ENCODE measurements around the gene DAB1. TPM values are rescaled to one million over a fixed set of nuclear protein-coding genes. Genes with fewer than 3 reads are reported as not detected.
"Not testable (repeated sequence)": the region's sequence is repeated elsewhere in the genome, so short reads cannot be mapped to it uniquely, and the experiment has no call there.

Gene DAB1
- total RNA-seq, 5 donors from 2014 or later (not counting 1 experiment from before 2014, with no cell fraction given) = 0.82 to 3.7 (median 1.5) TPM

GRCh38 chr1:57222801-57223200 is 201.1 kb downstream of the DAB1 start:
- POLR2A ChIA-PET = no interaction called here

GRCh38 chr1:57222307-57222706 is 201.6 kb downstream of the DAB1 start:
- peaks cover 0 to 4% (median 2%) of the 10 kb centered on the region in 3 donors for H3K9me3 Mint-ChIP-seq
- no peaks in the 10 kb centered on the region for H3K4me1 Mint-ChIP-seq
- Histone ChIP-seq H3K4me3 (ENCODE audit: control insufficient read depth in 1 of 2, extremely low read depth in 1 of 2, low read length in 1 of 2) (no peak overlapping the region), H3K4me1 (ENCODE audit: control insufficient read depth in 1 of 2, extremely low read depth in 1 of 2, insufficient read depth in 2 of 2, low read length in 2 of 2) (no peaks in the 10 kb centered on the region), H3K27ac (ENCODE audit: low read length) (no peak overlapping the region), H3K27me3 (replicated peaks in 1 of 2; ENCODE audit: control insufficient read depth in 2 of 2, extremely low read depth in 1 of 2, insufficient read depth in 2 of 2, low read length in 1 of 2) (no peaks in the 10 kb centered on the region), H3K9me3 (no peaks in the 10 kb centered on the region), H3K36me3 (ENCODE audit: control insufficient read depth in 2 of 2, extremely low read depth in 1 of 2, insufficient read depth in 1 of 2, low read length in 1 of 2) (no peaks in the 10 kb centered on the region)
- no peak for DNase-seq
- ChIA-PET POLR2A (no interaction called here), CTCF (interaction anchor here in 1 of 2 donors (0.5 kb wide), 1 partner anchor 12 kb away, joined by 3 read pairs; no protein-coding TSS in a partner anchor)
- H3K36me3 Mint-ChIP-seq = no peaks in the 10 kb centered on the region
- H3K27me3 Mint-ChIP-seq = no peaks in the 10 kb centered on the region
- H3K4me3 Mint-ChIP-seq = no peak overlapping the region
- ATAC-seq (replicated peaks in 1 of 4) = no peak
- H3K27ac Mint-ChIP-seq = no peak overlapping the region

More at GRCh38 chr1:57222801-57223200, 201.1 kb downstream of the DAB1 start:
- Mint-ChIP-seq H3K27ac (no peak overlapping the region), H3K9me3 (peaks cover 0 to 4% (median 2%) of the 10 kb centered on the region in 3 donors), H3K4me1 (no peaks in the 10 kb centered on the region), H3K36me3 (no peaks in the 10 kb centered on the region), H3K27me3 (no peaks in the 10 kb centered on the region), H3K4me3 (no peak overlapping the region)
- Histone ChIP-seq H3K4me1 (ENCODE audit: control insufficient read depth in 1 of 2, extremely low read depth in 1 of 2, insufficient read depth in 2 of 2, low read length in 2 of 2) (no peaks in the 10 kb centered on the region), H3K27me3 (replicated peaks in 1 of 2; ENCODE audit: control insufficient read depth in 2 of 2, extremely low read depth in 1 of 2, insufficient read depth in 2 of 2, low read length in 1 of 2) (no peaks in the 10 kb centered on the region), H3K27ac (ENCODE audit: low read length) (no peak overlapping the region), H3K36me3 (ENCODE audit: control insufficient read depth in 2 of 2, extremely low read depth in 1 of 2, insufficient read depth in 1 of 2, low read length in 1 of 2) (no peaks in the 10 kb centered on the region), H3K4me3 (ENCODE audit: control insufficient read depth in 1 of 2, extremely low read depth in 1 of 2, low read length in 1 of 2) (no peak overlapping the region), H3K9me3 (no peaks in the 10 kb centered on the region)
- CTCF ChIA-PET = no interaction called here
- ATAC-seq (replicated peaks in 1 of 4) (no peak), DNase-seq (no peak)
- 56% methylated on average over 1 of the region's 3 CpGs for WGBS (ENCODE audit: insufficient coverage)

- H3K4me3 Mint-ChIP-seq; DNase-seq; H3K9me3 Mint-ChIP-seq; H3K36me3 ChIP-seq (ENCODE audit: control insufficient read depth in 2 of 2, extremely low read depth in 1 of 2, insufficient read depth in 1 of 2, low read length in 1 of 2); H3K27ac ChIP-seq (ENCODE audit: low read length); H3K4me1 Mint-ChIP-seq; H3K27me3 Mint-ChIP-seq; POLR2A ChIA-PET; H3K9me3 ChIP-seq; H3K4me3 ChIP-seq (ENCODE audit: control insufficient read depth in 1 of 2, extremely low read depth in 1 of 2, low read length in 1 of 2); H3K27me3 ChIP-seq (replicated peaks in 1 of 2; ENCODE audit: control insufficient read depth in 2 of 2, extremely low read depth in 1 of 2, insufficient read depth in 2 of 2, low read length in 1 of 2); CTCF ChIA-PET; H3K27ac Mint-ChIP-seq; ATAC-seq (replicated peaks in 1 of 4); H3K36me3 Mint-ChIP-seq; H3K4me1 ChIP-seq (ENCODE audit: control insufficient read depth in 1 of 2, extremely low read depth in 1 of 2, insufficient read depth in 2 of 2, low read length in 2 of 2): not testable (repeated sequence)
- no CpG with 5 or more reads among the region's 2 CpGs for WGBS (ENCODE audit: insufficient coverage)
Measured at GRCh38 chr1:57220905-57221304, 203.0 kb downstream of the DAB1 start.

GRCh38 chr1:57218487-57219079 is 205.3 kb downstream of the DAB1 start:
- no CpG with 5 or more reads among the region's 6 CpGs for WGBS (ENCODE audit: insufficient coverage)
- no peaks in the 10 kb centered on the region for H3K9me3 ChIP-seq
- H3K27me3 ChIP-seq (replicated peaks in 1 of 2; ENCODE audit: control insufficient read depth in 2 of 2, extremely low read depth in 1 of 2, insufficient read depth in 2 of 2, low read length in 1 of 2) = no peaks in the 10 kb centered on the region
- Mint-ChIP-seq H3K36me3 (no peaks in the 10 kb centered on the region), H3K4me1 (no peaks in the 10 kb centered on the region), H3K9me3 (peaks cover 0 to 2% (median 0%) of the 10 kb centered on the region in 3 donors), H3K27me3 (no peaks in the 10 kb centered on the region), H3K27ac (no peak overlapping the region), H3K4me3 (no peak overlapping the region)
- H3K27ac ChIP-seq (ENCODE audit: low read length) = no peak overlapping the region
- POLR2A ChIA-PET = no interaction called here
- no peaks in the 10 kb centered on the region for H3K4me1 ChIP-seq (ENCODE audit: control insufficient read depth in 1 of 2, extremely low read depth in 1 of 2, insufficient read depth in 2 of 2, low read length in 2 of 2)
- H3K36me3 ChIP-seq (ENCODE audit: control insufficient read depth in 2 of 2, extremely low read depth in 1 of 2, insufficient read depth in 1 of 2, low read length in 1 of 2) = no peaks in the 10 kb centered on the region
- DNase-seq (no peak), ATAC-seq (replicated peaks in 1 of 4) (no peak)
- CTCF ChIA-PET = no interaction called here
- H3K4me3 ChIP-seq (ENCODE audit: control insufficient read depth in 1 of 2, extremely low read depth in 1 of 2, low read length in 1 of 2) = no peak overlapping the region

GRCh38 chr1:57217905-57218304 is 206.0 kb downstream of the DAB1 start:
- H3K27me3 Mint-ChIP-seq = no peaks in the 10 kb centered on the region
- POLR2A ChIA-PET = no interaction called here
- 92% methylated on average over 5 of the region's 7 CpGs for WGBS (ENCODE audit: insufficient coverage)

GRCh38 chr1:57214951-57215575 is 208.8 kb downstream of the DAB1 start:
- no peaks in the 10 kb centered on the region for H3K36me3 Mint-ChIP-seq
- no peak overlapping the region for H3K27ac Mint-ChIP-seq
- no peaks in the 10 kb centered on the region for H3K27me3 ChIP-seq (replicated peaks in 1 of 2; ENCODE audit: control insufficient read depth in 2 of 2, extremely low read depth in 1 of 2, insufficient read depth in 2 of 2, low read length in 1 of 2)
- CTCF ChIA-PET = no interaction called here
- no peaks in the 10 kb centered on the region for H3K4me1 Mint-ChIP-seq
- no peak for ATAC-seq (replicated peaks in 1 of 4)
- no peak overlapping the region for H3K4me3 Mint-ChIP-seq
- no peaks in the 10 kb centered on the region for H3K4me1 ChIP-seq (ENCODE audit: control insufficient read depth in 1 of 2, extremely low read depth in 1 of 2, insufficient read depth in 2 of 2, low read length in 2 of 2)
- no peaks in the 10 kb centered on the region for H3K9me3 Mint-ChIP-seq
- no peaks in the 10 kb centered on the region for H3K36me3 ChIP-seq (ENCODE audit: control insufficient read depth in 2 of 2, extremely low read depth in 1 of 2, insufficient read depth in 1 of 2, low read length in 1 of 2)
- POLR2A ChIA-PET = no interaction called here
- H3K27ac ChIP-seq (ENCODE audit: low read length) = no peak overlapping the region
- H3K9me3 ChIP-seq = no peaks in the 10 kb centered on the region
- no peak overlapping the region for H3K4me3 ChIP-seq (ENCODE audit: control insufficient read depth in 1 of 2, extremely low read depth in 1 of 2, low read length in 1 of 2)
- DNase-seq = no peak
- 84% methylated on average over 4 of the region's 5 CpGs for WGBS (ENCODE audit: insufficient coverage)
- no peaks in the 10 kb centered on the region for H3K27me3 Mint-ChIP-seq

More at GRCh38 chr1:57217905-57218304, 206.0 kb downstream of the DAB1 start:
- ATAC-seq (replicated peaks in 1 of 4) = no peak
- Histone ChIP-seq H3K4me3 (ENCODE audit: control insufficient read depth in 1 of 2, extremely low read depth in 1 of 2, low read length in 1 of 2) (no peak overlapping the region), H3K36me3 (ENCODE audit: control insufficient read depth in 2 of 2, extremely low read depth in 1 of 2, insufficient read depth in 1 of 2, low read length in 1 of 2) (no peaks in the 10 kb centered on the region), H3K4me1 (ENCODE audit: control insufficient read depth in 1 of 2, extremely low read depth in 1 of 2, insufficient read depth in 2 of 2, low read length in 2 of 2) (no peaks in the 10 kb centered on the region), H3K27ac (ENCODE audit: low read length) (no peak overlapping the region), H3K27me3 (replicated peaks in 1 of 2; ENCODE audit: control insufficient read depth in 2 of 2, extremely low read depth in 1 of 2, insufficient read depth in 2 of 2, low read length in 1 of 2) (no peaks in the 10 kb centered on the region), H3K9me3 (no peaks in the 10 kb centered on the region)
- no peak for DNase-seq
- Mint-ChIP-seq H3K36me3 (no peaks in the 10 kb centered on the region), H3K4me1 (no peaks in the 10 kb centered on the region), H3K27ac (no peak overlapping the region), H3K4me3 (no peak overlapping the region), H3K9me3 (peaks cover 0 to 2% (median 0%) of the 10 kb centered on the region in 3 donors)
- CTCF ChIA-PET = no interaction called here

Data from T-cell (primary cell).